Tibial artery (tissue), 4 donors: Measurements from ENCODE around the gene SLC35D2.

ENCODE experiments used
- DNase-seq, 2 donors: peaks; one replicate each; pipeline ENCODE4 v3.0.0-alpha.2; 2019
- H3K27ac ChIP-seq, 2 donors: fragments of 200-600 bp; sonication (generic) in 1 of 2; 1 replicate in 1 of 2; 2 replicates in 1 of 2; pipeline ENCODE4 v1.5.1; 2018 to 2019; ENCODE audit warnings: mild to moderate bottlenecking in 1 of 2
- H3K27me3 ChIP-seq, 2 donors: fragments of 200-600 bp; sonication (generic) in 1 of 2; one replicate each; pipeline versions ENCODE4 v1.5.1 to v1.6.0; 2016 to 2019
- H3K36me3 ChIP-seq, 3 donors: fragments of 200-600 bp; sonication (generic) in 2 of 3; one replicate each; pipeline ENCODE4 v1.5.1; 2016 to 2019; ENCODE audit warnings: mild to moderate bottlenecking in 2 of 3
- H3K4me1 ChIP-seq, 4 donors: fragments of 200-600 bp; sonication (generic) in 2 of 4; 1 replicate in 3 of 4; 2 replicates in 1 of 4; pipeline ENCODE4 v1.5.1; 2016 to 2019
- H3K4me3 ChIP-seq, 2 donors: fragments of 200-600 bp; sonication (generic) in 1 of 2; 1 replicate in 1 of 2; 2 replicates in 1 of 2; pipeline ENCODE4 v1.5.1; 2018 to 2019; ENCODE audit warnings: mild to moderate bottlenecking in 2 of 2
- H3K9me3 ChIP-seq, 3 donors: fragments of 200-600 bp; sonication (generic) in 1 of 3; one replicate each; pipeline ENCODE4 v1.5.1; 2016 to 2019
- intact Hi-C: fragments of 100-400 bp; cut with DNase I; formaldehyde crosslinking; loops from one replicate; pipeline ENCODE4 v1.15.0; 2023; ENCODE audit warnings: low total_unique reads
- TF ChIP-seq, protein P1 (sequence below), 2 experiments: fragments of 200-600 bp in 1 of 2; fragments of 450-650 bp in 1 of 2; IDR thresholded peaks; one replicate each; pipeline ENCODE4 v1.5.1; 2017 to 2019; ENCODE audit warnings: antibody characterized with exemption in 2 of 2, mild to moderate bottlenecking in 1 of 2, moderate library complexity in 1 of 2

Gene SLC35D2

DNA sequence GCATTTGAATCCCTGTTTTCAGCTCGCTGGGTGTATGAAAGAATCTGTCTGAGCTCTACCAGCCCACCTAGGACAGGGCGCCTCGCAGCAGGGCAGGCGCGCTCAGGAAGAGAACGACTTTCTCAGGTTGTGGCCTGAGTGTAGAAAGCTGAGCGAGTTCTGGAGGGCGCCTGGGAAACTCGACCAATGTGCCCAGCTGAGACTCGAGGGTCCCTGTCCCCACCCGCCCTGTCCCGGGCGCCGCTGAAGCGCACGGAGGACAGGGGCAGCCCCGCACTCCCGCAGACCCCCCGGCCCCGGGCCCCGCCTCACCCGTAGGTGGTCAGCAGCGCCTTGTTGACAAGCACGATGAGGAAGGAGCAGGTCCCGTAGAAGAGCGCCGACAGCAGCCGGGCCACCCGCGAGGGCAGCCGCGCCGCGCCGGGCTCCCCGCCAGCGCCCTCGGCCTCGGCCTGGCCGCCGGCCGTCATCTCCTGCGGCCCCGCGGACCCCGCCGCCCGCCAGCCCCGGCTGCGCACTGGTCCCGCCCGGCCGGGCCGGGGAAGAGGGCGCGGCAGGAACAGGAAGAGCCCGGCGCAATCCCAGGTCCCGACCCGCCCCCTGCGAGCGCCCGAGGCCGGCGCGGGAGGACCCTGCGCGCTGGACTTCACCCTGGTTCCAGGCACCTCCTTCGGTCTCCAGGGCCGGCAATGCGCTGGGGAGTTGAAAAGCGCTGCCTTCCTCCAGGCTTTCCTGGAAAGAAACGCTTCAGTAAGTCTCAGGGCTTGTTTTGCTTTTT lies at the start of gene SLC35D2:
SLC35D2 (minus strand) TSS at position 547 of the 778 bp plus-strand sequence; CDS start at position 470, 77 bp downstream.
- TF ChIP-seq, protein P1, sequence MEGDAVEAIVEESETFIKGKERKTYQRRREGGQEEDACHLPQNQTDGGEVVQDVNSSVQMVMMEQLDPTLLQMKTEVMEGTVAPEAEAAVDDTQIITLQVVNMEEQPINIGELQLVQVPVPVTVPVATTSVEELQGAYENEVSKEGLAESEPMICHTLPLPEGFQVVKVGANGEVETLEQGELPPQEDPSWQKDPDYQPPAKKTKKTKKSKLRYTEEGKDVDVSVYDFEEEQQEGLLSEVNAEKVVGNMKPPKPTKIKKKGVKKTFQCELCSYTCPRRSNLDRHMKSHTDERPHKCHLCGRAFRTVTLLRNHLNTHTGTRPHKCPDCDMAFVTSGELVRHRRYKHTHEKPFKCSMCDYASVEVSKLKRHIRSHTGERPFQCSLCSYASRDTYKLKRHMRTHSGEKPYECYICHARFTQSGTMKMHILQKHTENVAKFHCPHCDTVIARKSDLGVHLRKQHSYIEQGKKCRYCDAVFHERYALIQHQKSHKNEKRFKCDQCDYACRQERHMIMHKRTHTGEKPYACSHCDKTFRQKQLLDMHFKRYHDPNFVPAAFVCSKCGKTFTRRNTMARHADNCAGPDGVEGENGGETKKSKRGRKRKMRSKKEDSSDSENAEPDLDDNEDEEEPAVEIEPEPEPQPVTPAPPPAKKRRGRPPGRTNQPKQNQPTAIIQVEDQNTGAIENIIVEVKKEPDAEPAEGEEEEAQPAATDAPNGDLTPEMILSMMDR (IDR thresholded peaks at IDR 0.05), result no peak
- intact Hi-C loops, result no loop called here
- DNase-seq, result peak; percentile 48 to 79
- Histone ChIP-seq H3K27ac (peak within 1 kb of the TSS; percentile 91 to 92), H3K27me3 (no peaks in the 10 kb centered on the region), H3K4me1 (peaks cover 0 to 28% (median 10%) of the 10 kb centered on the region in 4 donors), H3K36me3 (peaks cover 0 to 17% (median 0%) of the 10 kb centered on the region in 3 donors), H3K4me3 (peak within 1 kb of the TSS; percentile 80 to 87), H3K9me3 (no peaks in the 10 kb centered on the region)

DNA sequence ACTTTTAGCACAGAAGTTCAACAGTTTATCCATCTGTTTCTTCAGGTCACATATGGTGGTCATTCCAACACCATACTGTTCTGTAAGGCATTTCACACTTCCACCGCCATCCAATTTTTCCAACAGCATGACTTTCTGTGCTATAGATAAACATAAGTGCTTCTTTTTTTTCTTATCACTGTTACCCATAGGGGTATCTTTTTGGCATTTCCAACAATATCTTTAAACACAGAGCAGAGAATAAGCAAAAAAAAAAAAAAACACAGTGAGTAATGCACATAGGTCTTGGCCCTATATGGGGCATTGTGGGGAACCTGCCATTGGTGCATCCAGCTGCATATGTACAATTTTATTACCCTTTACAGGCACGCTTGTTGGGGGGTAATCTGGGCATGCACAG lies 46.9 kb upstream of the SLC35D2 start:
- no peaks in the 10 kb centered on the region for H3K9me3 ChIP-seq
- intact Hi-C loops, result no loop called here
- no peak overlapping the region for H3K27ac ChIP-seq
- DNase-seq, result no peak
- H3K4me1 ChIP-seq, result no peaks in the 10 kb centered on the region
- TF ChIP-seq, protein P1 (IDR thresholded peaks at IDR 0.05), result no peak
- no peaks in the 10 kb centered on the region for H3K27me3 ChIP-seq
- no peak overlapping the region for H3K4me3 ChIP-seq
- H3K36me3 ChIP-seq, result no peaks in the 10 kb centered on the region

DNA sequence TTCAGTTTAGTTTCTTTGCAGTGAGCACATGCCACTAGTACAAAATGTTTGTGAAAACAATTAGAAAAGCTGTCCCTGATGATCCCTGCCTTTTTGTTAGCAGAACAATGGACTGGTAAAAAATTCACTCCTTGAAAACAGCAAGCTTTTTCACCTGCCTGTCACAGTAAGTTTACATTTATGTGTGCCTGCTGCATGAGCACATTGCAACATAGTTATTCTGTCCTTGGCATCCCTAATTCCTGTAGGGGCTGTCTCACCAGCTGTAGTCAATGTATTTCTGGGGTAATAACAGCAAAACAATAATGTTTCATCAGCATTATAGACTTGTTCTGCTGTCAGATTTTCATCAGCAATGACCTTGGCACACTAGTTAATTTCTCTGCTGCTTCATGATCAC lies 46.2 kb upstream of the SLC35D2 start:
- TF ChIP-seq, protein P1 (IDR thresholded peaks at IDR 0.05), result no peak
- intact Hi-C loops, result no loop called here
- H3K27ac ChIP-seq, result no peak overlapping the region
- H3K4me1 ChIP-seq, result no peaks in the 10 kb centered on the region
- H3K9me3 ChIP-seq, result no peaks in the 10 kb centered on the region
- H3K36me3 ChIP-seq, result no peaks in the 10 kb centered on the region
- H3K27me3 ChIP-seq, result no peaks in the 10 kb centered on the region
- H3K4me3 ChIP-seq, result no peak overlapping the region
- no peak for DNase-seq

DNA sequence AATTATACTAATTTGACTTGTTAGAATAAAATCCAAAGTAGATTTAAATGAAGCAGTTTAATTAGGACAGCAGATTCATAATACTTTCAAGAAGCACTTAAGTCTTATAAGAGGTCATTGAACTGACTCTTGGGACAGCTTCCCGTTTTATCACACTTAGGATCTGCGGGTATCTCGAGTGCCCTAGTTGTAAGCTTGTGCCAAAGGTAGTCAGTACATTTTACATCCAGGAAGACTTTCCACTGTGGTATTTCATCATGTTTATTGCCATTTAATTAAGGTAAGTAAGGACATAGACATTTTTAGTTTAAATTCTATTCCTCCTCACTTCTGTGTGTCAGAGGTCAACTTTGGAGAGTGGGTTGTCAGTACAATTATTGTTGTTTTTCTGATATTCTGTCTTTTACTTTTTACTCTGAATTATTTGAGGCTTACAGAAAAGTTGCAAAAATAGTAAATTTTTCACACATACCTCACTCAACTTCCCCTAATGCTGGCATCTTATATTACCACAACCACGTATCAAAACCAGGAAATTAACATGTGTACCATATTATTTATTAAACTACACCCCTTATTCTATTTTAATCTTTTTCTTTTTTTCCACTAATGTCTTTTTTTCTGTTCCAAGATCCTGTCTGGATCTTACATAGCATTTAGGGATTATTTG lies 42.1 kb upstream of the SLC35D2 start:
- Histone ChIP-seq H3K36me3 (no peaks in the 10 kb centered on the region), H3K9me3 (no peaks in the 10 kb centered on the region), H3K27ac (no peak overlapping the region), H3K4me3 (no peak overlapping the region), H3K27me3 (no peaks in the 10 kb centered on the region), H3K4me1 (peaks cover 4 to 9% (median 8%) of the 10 kb centered on the region in 4 donors)
- TF ChIP-seq, protein P1 (IDR thresholded peaks at IDR 0.05), result no peak
- intact Hi-C loops, result no loop called here
- DNase-seq, result no peak

DNA sequence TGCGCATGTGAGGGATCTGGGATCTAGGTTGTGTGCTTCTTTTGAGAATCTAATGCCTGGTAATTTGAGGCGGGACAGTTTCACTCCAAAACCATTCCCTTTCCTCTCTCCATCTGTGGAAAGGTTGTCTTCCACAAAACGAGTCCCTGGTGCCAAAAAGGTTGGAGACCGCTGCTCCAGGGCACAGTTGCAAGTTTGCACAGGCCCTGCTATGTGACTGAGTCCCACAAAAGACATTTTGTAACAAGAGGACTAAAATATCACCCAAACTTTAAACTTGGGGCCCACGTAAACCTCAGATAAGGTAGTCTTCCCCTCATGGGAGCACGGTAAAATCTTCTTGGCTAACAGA lies 40.5 kb upstream of the SLC35D2 start:
- no peaks in the 10 kb centered on the region for H3K9me3 ChIP-seq
- H3K27me3 ChIP-seq, result no peaks in the 10 kb centered on the region
- H3K36me3 ChIP-seq, result no peaks in the 10 kb centered on the region
- H3K27ac ChIP-seq, result no peak overlapping the region
- peaks cover 6 to 24% (median 20%) of the 10 kb centered on the region in 4 donors for H3K4me1 ChIP-seq
- TF ChIP-seq, protein P1 (IDR thresholded peaks at IDR 0.05), result no peak
- intact Hi-C loops, result no loop called here
- no peak for DNase-seq
- no peak overlapping the region for H3K4me3 ChIP-seq
